Middle frontal gyrus (tissue), 1 donor: Measurements from ENCODE around the gene TRIP10.
A peak's percentile ranks its signal among the peaks of the same experiment; 100 is the strongest.

ENCODE experiments used
- DNase-seq: peaks from one replicate; pipeline ENCODE4 v3.0.0-alpha.2; 2015; ENCODE audit warnings: low spot score; ENCODE audit errors: extremely low spot score

Gene TRIP10

DNA sequence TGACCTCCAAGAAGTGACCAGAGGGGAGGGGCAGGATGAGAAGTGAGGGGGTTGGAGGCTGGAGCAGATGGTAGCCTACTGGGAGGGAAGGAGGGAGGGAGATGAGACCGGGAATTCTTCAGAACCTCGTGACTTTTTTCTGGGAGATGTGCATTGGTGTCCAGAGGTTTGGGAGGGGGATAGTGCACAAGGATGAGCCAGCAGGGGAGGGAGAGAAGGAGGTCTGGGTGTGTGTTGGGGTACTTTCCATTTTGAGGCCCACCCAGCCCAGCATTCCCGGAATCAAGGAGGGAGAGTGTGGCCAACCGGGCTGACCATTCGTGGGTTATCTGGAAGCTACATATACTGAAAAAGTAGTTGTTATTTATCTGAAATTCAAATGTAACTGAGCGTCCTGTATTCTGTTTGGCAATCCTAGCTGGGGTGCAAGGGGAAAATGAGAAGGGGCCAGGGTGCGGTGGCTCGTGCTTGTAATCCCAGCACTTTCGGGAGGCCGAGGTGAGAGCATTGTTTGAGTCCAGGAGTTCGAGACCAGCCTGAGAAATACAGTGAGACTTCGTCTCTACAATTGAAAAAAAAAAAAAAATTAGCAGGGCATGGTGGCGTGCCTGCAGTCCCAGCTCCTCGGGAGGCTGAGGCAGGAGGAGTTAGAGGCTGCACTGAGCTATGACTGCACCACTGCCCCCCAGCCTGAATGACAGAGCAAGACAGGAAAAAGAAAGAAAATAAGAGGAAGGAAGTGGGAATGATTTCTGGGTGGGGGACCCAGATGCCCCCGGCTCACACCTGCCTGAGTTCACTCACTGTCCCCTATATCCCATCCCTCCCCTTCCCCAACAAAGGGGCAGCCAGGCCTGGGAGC is 14.6 kb upstream of the TRIP10 start:
- no peak for DNase-seq

DNA sequence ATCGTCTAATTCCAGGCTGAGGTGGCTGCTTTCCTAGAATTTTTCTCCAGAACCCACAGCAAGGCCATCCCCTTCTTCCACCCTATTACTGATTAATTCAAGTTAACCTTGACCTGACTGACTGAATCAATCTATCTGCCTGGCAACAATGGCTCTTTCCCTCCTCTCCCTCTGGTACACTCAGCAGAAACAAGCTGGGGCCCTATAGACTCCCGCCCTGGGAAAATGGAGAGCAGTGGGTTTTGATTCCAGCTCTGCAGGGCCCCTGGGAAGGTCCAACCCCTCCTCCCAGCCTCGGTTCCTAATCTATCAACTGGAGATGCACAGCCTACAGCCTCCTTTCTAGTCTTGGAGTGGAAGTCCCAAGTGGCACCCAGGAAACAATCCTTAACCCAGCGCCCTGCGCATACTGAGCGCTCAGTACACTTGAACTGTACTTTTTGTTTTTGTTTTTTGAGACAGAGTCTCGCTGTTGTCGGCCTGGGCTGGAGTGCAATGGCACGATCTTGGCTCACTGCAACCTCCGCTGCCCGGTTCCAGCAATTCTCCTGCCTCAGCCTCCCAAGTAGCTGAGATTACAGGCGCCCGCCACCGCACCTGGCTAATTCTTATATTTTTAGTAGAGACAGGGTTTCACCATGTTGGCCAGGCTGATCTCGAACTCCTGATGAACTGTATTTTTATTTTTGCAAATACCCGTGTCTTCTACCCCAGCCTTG is 13.8 kb upstream of the TRIP10 start:
- DNase-seq, result no peak

DNA sequence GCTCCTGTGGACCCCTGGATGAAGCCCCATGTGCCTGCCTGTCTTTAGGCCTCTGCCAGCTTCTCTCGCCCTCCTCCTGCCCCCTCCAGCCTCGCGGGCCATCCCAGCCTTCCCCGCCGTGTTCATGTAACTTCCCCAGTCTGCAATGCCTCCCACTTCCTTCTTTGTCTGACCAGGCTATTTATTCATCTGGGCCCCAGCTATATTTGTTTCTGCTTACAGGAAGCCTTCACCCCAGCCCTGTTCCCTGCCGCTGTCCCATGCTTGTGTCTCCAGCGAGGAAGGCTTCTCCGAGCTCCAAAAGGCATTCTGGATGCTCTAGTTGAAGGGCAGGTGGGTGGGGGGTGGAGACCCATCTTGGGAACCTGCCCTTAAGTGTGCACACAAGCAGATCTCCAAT is 11.1 kb upstream of the TRIP10 start:
- no peak for DNase-seq

DNA sequence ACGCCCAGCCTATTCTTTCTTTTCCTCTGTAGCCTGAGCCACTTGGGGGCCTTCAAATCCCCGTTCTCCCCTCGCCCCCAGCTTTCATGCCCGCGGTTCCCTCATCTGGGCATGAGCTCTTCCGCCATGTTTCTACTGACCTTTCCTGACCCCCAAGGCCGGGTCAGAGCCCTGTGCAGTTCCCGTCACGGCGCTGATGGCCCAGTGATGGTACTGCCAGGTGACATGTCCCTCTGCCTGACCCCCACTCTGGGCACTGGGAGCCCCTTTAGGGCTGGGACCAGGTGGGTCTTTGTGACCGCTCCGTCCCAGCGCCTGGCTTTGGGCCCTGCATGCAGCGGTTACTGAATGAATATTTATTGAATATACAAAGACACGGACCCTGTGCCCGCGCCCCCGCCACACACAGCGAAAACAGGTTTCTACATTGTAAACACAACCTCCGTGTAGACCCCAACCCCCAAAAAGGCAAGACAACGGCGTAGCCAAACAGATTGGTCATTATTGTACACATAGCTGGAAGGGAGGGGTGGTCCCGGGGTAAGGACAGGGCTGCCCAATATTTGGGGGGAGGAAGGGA is 9.8 kb upstream of the TRIP10 start:
- no peak for DNase-seq

DNA sequence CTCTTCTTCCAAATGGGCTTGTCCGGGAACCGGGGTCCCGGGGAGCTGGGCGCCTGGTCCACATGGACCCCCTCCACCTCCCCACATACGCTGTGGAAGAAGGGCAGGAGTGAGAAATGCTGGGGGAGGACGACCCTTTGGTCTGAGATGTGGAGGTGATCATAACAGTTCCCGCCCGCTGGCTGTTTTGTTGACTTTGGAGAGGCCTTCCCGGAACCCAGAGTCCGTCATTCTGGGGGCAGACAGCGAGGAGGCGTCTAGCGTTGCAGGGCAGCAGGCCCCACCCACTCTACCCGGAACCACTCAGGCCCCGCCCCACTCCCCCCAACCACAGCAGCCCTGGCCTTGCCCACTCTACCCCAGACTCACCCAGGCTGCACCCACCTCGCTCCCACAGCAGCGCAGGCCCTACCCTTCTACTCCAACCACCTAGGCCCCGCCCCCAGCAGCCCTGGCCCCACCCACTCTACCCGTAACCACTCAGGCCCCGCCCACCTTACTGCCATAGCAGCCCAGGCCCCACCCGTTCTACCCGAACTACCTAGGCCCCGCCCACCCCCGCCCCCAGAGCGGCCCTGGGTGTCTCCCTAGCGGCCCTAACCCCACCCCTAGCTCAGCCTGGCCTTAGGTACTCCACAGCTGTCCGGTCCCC is 9.2 kb upstream of the TRIP10 start:
- DNase-seq, result no peak

GRCh38 chr19:6730941-6731670 is 8.4 kb upstream of the TRIP10 start:
- DNase-seq, result no peak

DNA sequence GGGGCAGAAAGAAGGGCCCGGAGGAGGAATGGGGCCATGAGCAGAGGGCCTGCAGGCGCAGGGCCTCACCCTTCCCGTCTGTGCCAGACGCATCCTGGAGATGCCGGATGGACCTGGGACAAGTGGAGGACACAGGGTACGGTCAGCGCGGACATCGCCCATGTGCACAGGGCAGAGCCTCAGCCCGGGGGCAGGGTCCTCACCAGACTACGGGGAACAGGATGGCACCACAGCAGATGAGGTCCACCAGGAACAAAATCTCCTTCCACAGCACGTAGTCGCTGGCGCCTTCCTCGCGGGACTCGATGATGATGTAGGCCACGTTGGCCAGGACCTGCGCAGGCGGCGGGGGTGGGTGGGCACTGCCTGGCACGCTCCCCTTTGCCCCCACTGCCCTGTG is 7.7 kb upstream of the TRIP10 start:
- DNase-seq, result no peak

DNA sequence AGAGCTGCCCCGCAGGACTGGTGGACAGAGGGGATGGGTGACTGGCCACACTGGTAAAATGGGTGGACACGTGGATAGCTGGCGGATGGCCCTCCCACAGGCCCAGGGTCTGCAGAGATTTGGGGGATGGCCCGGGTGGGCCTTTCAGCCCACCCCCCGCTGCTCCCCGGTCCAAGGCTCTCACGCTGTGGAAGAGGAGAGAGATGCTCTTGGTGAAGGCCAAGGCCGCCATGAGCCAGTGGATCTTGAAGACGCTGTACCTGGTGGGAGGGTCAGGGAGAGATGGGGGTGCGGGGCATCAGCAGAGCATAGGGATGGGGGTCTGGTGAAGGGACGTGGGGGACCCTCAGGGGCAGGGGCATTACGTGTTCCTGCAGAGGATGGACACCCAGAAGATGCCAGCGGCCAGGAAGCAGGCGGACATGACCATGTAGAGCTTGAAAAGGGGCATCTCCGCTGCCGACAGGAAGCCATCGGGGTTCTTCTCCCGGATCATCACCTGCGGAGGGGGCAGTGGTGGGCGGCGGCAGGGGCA is 6.6 kb upstream of the TRIP10 start:
- DNase-seq, result no peak

DNA sequence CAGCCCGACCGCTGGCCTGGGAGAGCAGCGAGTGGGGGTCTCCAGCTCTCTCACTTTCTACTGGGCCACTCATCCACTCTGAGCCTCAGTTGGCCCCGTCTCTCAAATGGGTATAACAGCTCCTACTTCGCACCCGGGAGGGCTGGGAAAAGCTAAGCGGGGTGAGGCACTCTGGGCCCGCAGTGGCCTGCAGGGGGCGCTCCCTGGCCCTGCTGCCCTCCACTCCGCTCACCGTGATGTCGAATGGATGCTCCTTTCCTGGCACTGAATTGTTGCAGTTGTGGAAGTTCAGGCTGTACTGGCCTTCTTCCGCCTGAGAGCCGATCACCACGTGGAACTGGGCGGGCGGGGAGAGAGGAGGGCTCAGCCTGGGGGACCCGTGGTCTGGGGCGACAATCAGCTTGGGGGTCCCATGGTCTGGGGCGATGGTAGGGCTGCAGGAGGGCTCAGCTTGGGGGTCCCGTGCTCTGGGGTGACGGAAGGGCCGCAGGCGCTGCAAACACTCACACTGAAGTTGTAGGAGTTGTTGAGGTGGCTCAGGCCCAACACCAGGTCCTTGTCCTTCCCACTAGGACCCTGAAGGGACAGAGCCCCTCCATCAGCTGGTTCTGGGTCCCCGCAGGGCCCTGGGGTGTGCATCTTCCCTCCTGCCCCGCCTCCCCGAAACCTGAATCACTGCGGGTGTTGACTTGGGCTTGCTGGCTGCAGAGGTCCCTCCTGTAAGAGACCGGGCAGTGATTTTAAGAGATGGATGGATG is 6.0 kb upstream of the TRIP10 start:
- no peak for DNase-seq

DNA sequence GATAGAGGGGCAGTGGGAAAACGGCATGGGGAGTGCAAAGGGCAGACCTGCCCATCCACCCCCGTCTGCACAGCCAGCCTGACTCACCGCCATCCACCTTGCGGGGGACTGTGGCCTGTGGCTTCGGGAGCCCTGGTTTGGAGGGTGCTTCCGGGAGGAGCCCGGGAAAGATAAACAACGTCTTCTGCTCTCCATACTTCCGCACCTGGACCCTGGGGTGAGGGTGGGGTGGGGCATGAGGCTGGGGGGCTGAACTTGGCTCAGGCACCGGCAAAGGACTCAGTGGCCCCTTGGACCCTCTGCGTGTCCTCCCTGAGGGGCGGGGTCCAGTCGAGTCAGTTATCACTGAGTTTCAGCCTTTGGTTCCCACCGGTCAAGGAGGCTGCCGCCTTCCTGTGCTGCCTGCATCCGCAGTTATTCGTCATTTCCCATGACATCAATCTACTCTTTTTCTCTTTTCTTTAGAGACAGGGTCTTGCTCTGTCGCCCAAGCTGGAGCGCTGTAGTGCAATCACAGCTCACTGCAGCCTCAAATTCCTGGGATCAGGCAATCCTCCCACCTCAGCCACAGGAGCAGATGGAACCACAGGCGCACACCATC is 5.3 kb upstream of the TRIP10 start:
- DNase-seq, result no peak

- no peak for DNase-seq
Measured at GRCh38 chr19:6735181-6735911, 4.1 kb upstream of the TRIP10 start.

DNA sequence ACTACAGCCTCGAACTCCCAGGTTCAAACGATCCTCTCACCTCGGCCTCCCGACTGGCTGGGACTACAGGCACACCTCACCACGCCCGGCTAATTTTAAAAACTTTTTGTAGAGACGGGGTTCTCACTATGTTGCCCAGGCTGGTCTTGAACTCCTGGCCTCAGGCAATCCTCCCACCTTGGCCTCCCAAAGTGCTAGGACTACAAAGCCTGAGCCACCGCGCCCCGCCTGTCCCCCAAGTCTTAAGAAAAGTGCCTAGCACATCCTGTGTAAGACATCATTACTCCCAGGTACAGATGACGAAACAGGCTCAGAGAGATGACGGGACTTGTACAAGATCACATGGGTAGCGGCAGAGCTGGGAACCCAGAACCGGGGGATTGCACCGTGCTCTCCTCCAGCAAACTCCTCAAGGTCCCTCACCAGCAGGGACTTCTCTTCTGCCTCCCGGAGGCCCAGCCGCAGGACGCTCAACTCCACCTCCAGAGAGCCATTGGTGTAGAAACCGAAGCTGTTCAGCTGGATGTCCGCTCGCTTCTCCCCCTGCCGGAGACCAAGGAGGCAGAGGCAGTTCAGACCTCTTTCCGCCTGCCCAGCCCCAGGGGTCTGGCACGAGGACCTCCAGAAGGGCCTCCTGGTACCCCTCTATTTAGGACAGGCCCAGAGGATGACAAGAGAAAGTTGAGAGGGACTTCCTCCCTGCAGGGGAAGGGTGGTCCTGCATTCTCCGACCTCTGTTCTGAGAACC is 3.1 kb upstream of the TRIP10 start:
- DNase-seq, result peak; percentile 22

GRCh38 chr19:6736917-6737283 is 2.6 kb upstream of the TRIP10 start:
- DNase-seq, result no peak

DNA sequence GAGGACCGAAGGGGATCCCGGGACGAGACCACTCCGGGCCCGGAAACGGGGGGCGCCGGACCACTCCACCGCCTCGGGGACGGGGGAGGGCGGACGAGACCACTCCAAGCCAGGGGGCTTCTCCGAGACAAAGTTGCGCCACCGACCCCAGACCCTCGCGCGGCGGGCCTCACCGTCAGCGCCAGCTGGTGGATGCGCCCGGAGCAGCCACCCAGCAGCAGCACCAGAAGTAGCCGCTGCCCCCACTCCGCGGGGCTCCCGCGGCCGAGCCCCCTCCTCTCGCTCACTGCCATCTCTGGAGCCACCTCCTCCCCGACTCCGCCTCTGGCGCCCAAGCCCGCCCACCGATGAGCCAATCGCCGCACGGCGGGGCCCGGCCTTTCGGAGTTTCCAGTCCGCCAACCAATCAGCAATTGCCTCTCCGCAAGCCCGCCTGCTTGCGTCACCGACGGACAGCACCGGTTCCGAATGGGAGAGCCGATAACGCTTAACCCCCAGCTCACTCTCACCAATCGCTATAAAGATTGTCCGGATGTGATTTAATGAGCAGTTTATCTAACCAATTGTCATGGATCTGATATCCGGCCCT is 2.1 kb upstream of the TRIP10 start, which contains the start of gene GPR108:
Gene GPR108, minus strand, starts transcription at position 297 of the 589 bp plus-strand sequence. Its CDS starts 4 bp downstream, at position 293.
- peak; percentile 100 for DNase-seq

DNA sequence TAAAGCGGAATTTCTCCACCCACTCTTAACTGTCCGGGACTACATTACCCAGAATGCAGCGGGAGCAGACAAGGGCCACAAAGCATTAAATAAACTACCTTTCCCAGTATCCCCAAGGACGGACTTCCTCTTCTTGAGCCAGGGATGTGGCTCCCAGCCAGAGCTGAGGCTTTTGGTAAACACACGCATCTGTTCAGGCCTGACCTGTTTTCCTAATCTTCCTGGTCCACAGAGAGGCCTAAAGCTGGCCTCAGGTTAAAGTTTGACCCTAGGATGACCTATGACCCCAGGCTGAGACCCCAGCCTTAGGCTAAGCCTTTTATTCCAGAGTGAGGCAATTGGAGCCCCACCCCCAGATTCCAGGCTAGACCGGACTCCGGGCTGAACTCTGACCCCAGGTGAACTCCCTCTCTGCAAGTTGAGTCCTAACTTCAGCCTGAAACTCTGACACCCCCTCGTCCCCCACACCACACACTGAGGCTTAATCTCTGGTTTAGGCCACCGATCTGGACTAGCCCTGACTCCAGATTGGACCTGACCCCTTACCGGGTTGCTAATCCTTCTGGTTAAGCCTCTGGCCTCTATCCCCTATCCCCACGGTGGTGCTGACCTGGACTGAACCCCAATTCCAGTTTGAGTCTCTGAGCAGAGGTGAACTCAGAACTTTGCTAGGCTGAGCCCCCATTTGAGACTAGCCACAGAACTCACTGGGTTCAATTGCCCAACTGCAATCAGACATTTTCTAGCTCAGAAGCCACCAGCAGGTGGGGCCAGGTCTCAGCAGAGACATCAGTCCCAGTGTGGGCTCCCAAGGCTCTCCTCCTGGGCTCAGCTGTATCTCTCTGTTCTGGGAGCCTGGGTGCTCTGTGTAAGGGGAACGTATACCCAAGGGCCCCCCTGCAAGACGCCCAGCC is 1.4 kb upstream of the TRIP10 start:
- DNase-seq, result peak; percentile 58

GRCh38 chr19:6738787-6739389 is 592 bp upstream of the TRIP10 start:
- no peak for DNase-seq
